Mononuclear cell (primary cell): Measurements from ENCODE around the gene SOX13. TPM values are rescaled to one million over a fixed set of nuclear protein-coding genes. Genes with fewer than 3 reads are reported as not detected.

Experiments
- H3K27me3 ChIP-seq: 2 replicates; pipeline ENCODE4 v1.6.0; 2011; ENCODE audit warnings: low read length, control low read depth; ENCODE audit not compliant: insufficient read depth
- H3K4me1 ChIP-seq: 2 replicates; pipeline ENCODE4 v1.5.1; 2011; ENCODE audit warnings: mild to moderate bottlenecking, low read length, control low read depth; ENCODE audit not compliant: insufficient read depth
- H3K4me3 ChIP-seq: 2 replicates; pipeline ENCODE4 v1.5.1; 2011; ENCODE audit warnings: mild to moderate bottlenecking, low read length, moderate library complexity
- H3K9me3 ChIP-seq: 2 replicates; pipeline ENCODE4 v1.5.1; 2011; ENCODE audit warnings: low read depth, mild to moderate bottlenecking, control low read depth, low read length
- total RNA-seq: library from RNA; depleted of rRNA; stranded (reverse); fragments of >200 nt; gene quantifications from one replicate; pipeline ENCODE4 v1.2.3, GENCODE V29; 2012

SOX13 gene
- total RNA-seq: 0.42 TPM

DNA sequence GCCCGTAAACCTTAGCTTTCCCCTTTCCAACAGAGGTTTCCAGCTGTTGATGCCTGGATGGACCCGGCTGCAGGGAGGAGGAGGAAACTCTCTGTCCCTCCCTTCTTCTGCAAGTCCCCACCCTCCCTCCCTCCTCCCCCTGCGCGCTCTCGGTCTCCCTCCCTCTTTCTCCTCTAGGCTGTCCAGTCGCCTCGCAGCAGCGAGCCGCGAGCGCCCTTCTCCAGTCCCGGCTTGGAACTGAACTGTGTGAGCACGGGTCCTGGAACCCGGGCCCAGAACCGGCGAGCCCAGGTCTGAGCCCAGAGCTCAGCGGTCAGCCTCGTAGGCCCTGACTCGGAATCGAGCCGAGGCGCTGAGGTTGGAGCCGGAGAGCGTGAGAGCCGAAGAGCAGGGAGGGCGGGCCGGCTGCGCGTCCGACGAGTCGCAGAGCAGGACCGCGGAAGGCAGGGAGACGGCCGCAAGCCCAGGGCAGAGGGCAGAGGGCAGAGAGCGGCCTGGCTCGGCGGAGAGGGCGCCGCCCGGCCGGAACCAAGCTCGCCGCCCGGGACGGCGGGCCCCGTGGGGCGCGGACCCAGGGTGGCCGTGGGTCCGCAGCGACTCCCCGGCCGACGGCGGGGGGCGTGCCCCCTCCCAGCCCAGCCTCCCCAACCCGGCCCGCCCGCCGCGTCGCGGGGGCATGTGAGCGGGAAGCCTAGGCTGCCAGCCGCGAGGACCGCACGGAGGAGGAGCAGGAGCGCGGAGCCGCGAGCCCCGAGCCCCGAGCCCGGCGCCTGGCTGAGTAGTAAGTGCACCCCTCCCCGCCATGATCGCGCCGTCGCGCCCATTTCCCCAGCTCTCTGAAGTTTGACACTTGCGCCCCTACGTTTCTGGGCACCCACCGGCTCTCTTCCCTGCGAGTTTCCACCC lies at the start of gene SOX13:
Gene SOX13, plus strand, starts transcription at position 185 of the 906 bp plus-strand sequence. CDS start 39,801 bp downstream, outside the sequence.
- Histone ChIP-seq H3K9me3 (no peaks in the 10 kb centered on the region), H3K4me3 (peak within 1 kb of the TSS; percentile 33), H3K4me1 (peaks cover 19% of the 10 kb centered on the region), H3K27me3 (peaks cover 49% of the 10 kb centered on the region)

GRCh38 chr1:204025917-204026707 lies 46.8 kb upstream of the SOX13 start:
- no peaks in the 10 kb centered on the region for H3K27me3 ChIP-seq
- no peaks in the 10 kb centered on the region for H3K4me1 ChIP-seq
- H3K9me3 ChIP-seq: no peaks in the 10 kb centered on the region
- no peak overlapping the region for H3K4me3 ChIP-seq

DNA sequence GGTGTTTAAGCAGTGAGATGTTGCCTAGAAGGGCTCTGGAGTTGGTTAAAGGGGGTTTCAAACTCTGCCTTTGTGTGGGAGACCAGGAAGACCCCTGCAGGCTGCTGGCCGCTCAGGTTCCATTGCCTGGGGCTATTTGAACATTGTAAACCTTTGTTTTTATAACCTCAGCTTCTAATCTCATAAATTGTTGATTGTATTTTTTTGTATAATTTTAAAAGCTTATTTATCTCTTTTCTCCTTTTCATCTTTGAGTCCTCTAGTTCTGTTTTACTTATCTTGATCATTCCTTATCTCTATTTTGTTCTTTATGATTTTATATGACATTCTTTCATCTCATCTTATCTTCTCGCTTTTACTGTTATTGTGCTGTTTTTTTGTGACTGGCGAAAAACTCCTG lies 45.5 kb upstream of the SOX13 start:
- Histone ChIP-seq H3K9me3 (no peaks in the 10 kb centered on the region), H3K4me3 (no peak overlapping the region), H3K27me3 (no peaks in the 10 kb centered on the region), H3K4me1 (no peaks in the 10 kb centered on the region)

DNA sequence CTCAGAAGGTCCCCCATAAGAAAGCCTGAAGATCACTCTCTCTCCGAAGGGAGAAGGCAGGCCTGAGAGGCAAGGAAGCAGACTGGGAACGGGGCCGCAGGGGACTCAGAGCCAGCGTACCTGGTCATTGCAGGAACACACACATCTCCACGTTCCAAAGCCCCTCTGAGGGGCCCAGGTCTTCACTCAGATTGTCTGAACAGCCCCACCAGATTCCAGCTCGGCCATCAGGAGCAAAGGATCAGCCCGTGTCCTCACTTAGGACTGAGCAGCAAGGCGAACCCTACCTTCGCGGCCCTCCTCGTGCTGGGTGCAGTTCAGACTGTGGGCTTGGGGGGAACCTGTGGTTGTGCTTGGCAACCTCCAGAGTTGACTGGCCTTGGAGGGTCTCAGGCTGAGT lies 43.9 kb upstream of the SOX13 start:
- Histone ChIP-seq H3K9me3 (no peaks in the 10 kb centered on the region), H3K27me3 (no peaks in the 10 kb centered on the region), H3K4me3 (no peak overlapping the region), H3K4me1 (no peaks in the 10 kb centered on the region)

- Histone ChIP-seq H3K27me3 (no peaks in the 10 kb centered on the region), H3K4me1 (no peaks in the 10 kb centered on the region), H3K4me3 (no peak overlapping the region), H3K9me3 (no peaks in the 10 kb centered on the region)
Observed at GRCh38 chr1:204031098-204031710, 41.7 kb upstream of the SOX13 start.

- H3K4me3 ChIP-seq: no peak overlapping the region
- H3K9me3 ChIP-seq: no peaks in the 10 kb centered on the region
- H3K4me1 ChIP-seq: no peaks in the 10 kb centered on the region
- no peaks in the 10 kb centered on the region for H3K27me3 ChIP-seq
Observed at GRCh38 chr1:204032642-204033235, 40.2 kb upstream of the SOX13 start.

DNA sequence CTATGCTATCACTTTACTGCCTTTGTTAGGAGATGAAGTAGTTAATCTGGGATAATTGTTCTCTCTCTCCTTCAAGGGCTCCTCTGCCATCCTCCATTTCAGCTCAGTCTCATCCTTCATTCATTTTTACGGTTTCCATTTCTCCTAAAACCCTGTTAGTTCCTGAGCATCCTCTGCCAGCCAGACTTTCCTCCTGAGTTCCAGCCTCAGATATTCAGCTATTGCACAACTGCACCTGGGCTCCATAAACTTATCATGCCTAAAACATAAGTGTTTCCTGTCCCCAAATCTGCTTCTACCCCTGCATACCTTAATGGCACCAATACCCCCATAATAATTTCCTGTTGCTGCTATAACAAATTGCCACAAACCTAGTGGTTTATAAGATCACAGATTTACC lies 39.6 kb upstream of the SOX13 start:
- Histone ChIP-seq H3K27me3 (no peaks in the 10 kb centered on the region), H3K4me3 (no peak overlapping the region), H3K9me3 (no peaks in the 10 kb centered on the region), H3K4me1 (no peaks in the 10 kb centered on the region)

- Histone ChIP-seq H3K4me3 (no peak overlapping the region), H3K9me3 (no peaks in the 10 kb centered on the region), H3K27me3 (no peaks in the 10 kb centered on the region)
Observed at GRCh38 chr1:204036882-204037655, 35.8 kb upstream of the SOX13 start.

GRCh38 chr1:204041232-204041767 lies 31.6 kb upstream of the SOX13 start:
- Histone ChIP-seq H3K4me3 (no peak overlapping the region), H3K9me3 (no peaks in the 10 kb centered on the region), H3K4me1 (no peaks in the 10 kb centered on the region), H3K27me3 (no peaks in the 10 kb centered on the region)

More at GRCh38 chr1:204036882-204037655, 35.8 kb upstream of the SOX13 start:
- H3K4me1 ChIP-seq: no peaks in the 10 kb centered on the region

DNA sequence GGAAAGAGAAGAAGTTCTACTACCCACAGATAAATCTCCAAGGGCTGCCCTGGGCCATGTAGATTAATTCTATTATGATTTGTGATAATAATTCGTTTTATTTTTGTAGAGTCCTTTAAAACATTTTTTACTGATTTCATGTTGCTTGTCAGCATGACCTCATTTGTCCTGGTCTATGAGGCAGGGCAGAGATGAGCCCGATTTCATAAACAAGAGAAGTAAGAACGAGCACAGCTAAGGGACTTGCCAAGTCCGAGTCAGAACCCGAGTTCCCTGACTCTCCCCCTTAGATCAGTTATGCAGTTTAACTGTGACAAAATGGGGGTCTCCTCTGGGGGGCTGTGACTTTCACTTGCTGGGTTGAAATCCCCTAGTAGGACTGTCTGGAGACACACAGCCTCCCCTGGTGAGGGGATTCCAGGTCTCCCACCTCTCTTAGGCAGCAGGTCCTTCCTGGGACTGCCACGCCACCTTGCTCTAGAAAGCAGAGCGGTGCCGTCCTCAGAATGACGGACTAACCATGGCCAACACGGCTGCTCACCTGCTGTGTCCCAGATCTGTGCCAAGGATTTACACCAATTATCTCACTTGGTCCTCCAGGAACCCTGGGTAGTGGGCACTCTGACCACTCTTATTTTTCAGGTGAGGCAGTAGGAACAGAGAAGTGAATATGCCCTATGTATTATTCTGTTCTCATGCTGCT lies 31.0 kb upstream of the SOX13 start:
- Histone ChIP-seq H3K4me1 (no peaks in the 10 kb centered on the region), H3K27me3 (no peaks in the 10 kb centered on the region), H3K9me3 (no peaks in the 10 kb centered on the region), H3K4me3 (no peak overlapping the region)

DNA sequence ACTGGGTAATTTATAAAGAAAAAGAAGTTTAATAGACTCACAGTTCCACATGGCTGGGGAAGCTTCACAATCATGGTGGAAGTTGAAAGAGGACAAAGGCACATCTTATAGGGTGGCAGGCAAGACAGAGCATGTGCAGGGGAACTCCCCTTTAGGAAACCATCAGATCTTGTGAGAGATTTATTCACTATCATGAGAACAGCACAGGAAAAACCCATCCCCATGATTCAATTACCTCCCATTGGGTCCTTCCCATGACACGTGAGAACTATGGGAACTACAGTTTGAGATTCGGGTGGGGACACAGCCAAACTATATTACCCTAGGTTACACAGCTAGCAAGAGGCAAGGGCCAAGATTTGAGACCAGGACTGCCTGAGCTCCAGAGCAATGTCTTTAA lies 30.4 kb upstream of the SOX13 start:
- Histone ChIP-seq H3K9me3 (no peaks in the 10 kb centered on the region), H3K27me3 (no peaks in the 10 kb centered on the region), H3K4me3 (no peak overlapping the region), H3K4me1 (no peaks in the 10 kb centered on the region)

- H3K4me3 ChIP-seq: no peak overlapping the region
- H3K4me1 ChIP-seq: no peaks in the 10 kb centered on the region
- no peaks in the 10 kb centered on the region for H3K9me3 ChIP-seq
- H3K27me3 ChIP-seq: no peaks in the 10 kb centered on the region
Observed at GRCh38 chr1:204043680-204044079, 29.2 kb upstream of the SOX13 start.

- Histone ChIP-seq H3K9me3 (no peaks in the 10 kb centered on the region), H3K4me1 (no peaks in the 10 kb centered on the region), H3K27me3 (no peaks in the 10 kb centered on the region), H3K4me3 (no peak overlapping the region)
Observed at GRCh38 chr1:204044448-204044847, 28.5 kb upstream of the SOX13 start.
